ENCODE measurements around the gene IDH1. TPM values are rescaled to one million over a fixed set of nuclear protein-coding genes. Genes with fewer than 3 reads are reported as not detected.
"Not testable (repeated sequence)": the region's sequence is repeated elsewhere in the genome, so short reads cannot be mapped to it uniquely, and the experiment has no call there.

IDH1 gene
- total RNA-seq, 1 donor from 2014 or later, result 87.7 TPM

GRCh38 chr2:208278549-208278948 is 23.7 kb upstream of the IDH1 start:
- H3K4me1 Mint-ChIP-seq, result peaks cover 23% of the 10 kb centered on the region
- TF ChIP-seq CTCF (IDR thresholded peaks at IDR 0.05; ENCODE audit: unreplicated experiment), result no peak
- no peaks in the 10 kb centered on the region for H3K27me3 Mint-ChIP-seq (ENCODE audit: low read depth)
- no peak overlapping the region for H3K4me3 Mint-ChIP-seq
- H3K9me3 Mint-ChIP-seq, result peaks cover 6% of the 10 kb centered on the region
- no peak for DNase-seq (ENCODE audit: low spot score in 2 of 2, unreplicated experiment in 2 of 2)
- H3K27ac Mint-ChIP-seq, result no peak overlapping the region
- peaks cover 65% of the 10 kb centered on the region for H3K36me3 Mint-ChIP-seq

- peaks cover 45% of the 10 kb centered on the region for H3K36me3 Mint-ChIP-seq
Measured at GRCh38 chr2:208274748-208275147, 19.9 kb upstream of the IDH1 start.

GRCh38 chr2:208269091-208269490 is 14.2 kb upstream of the IDH1 start:
- Mint-ChIP-seq H3K36me3 (peaks cover 12% of the 10 kb centered on the region), H3K4me1 (peaks cover 36% of the 10 kb centered on the region), H3K27me3 (ENCODE audit: low read depth) (no peaks in the 10 kb centered on the region), H3K27ac (no peak overlapping the region), H3K9me3 (no peaks in the 10 kb centered on the region), H3K4me3 (no peak overlapping the region)
- no peak for DNase-seq (ENCODE audit: low spot score in 2 of 2, unreplicated experiment in 2 of 2)
- TF ChIP-seq CTCF (IDR thresholded peaks at IDR 0.05; ENCODE audit: unreplicated experiment), result no peak

More at GRCh38 chr2:208274748-208275147, 19.9 kb upstream of the IDH1 start:
- Mint-ChIP-seq H3K27ac (peak overlapping the region; percentile 92), H3K27me3 (ENCODE audit: low read depth) (no peaks in the 10 kb centered on the region), H3K4me3 (no peak overlapping the region), H3K4me1 (peaks cover 23% of the 10 kb centered on the region), H3K9me3 (peaks cover 6% of the 10 kb centered on the region)
- no peak for TF ChIP-seq CTCF (IDR thresholded peaks at IDR 0.05; ENCODE audit: unreplicated experiment)
- DNase-seq (ENCODE audit: low spot score in 2 of 2, unreplicated experiment in 2 of 2), result no peak

GRCh38 chr2:208268156-208268952 is 13.5 kb upstream of the IDH1 start:
- no peaks in the 10 kb centered on the region for H3K27me3 Mint-ChIP-seq (ENCODE audit: low read depth)
- H3K4me1 Mint-ChIP-seq, result peaks cover 31% of the 10 kb centered on the region
- DNase-seq (ENCODE audit: low spot score in 2 of 2, unreplicated experiment in 2 of 2), result no peak
- no peaks in the 10 kb centered on the region for H3K9me3 Mint-ChIP-seq
- peak overlapping the region; percentile 90 for H3K4me3 Mint-ChIP-seq
- peak overlapping the region; percentile 83 for H3K27ac Mint-ChIP-seq
- no peak for TF ChIP-seq CTCF (IDR thresholded peaks at IDR 0.05; ENCODE audit: unreplicated experiment)
- peaks cover 6% of the 10 kb centered on the region for H3K36me3 Mint-ChIP-seq

GRCh38 chr2:208267526-208267925 is 12.7 kb upstream of the IDH1 start:
- H3K27me3 Mint-ChIP-seq (ENCODE audit: low read depth); H3K9me3 Mint-ChIP-seq; H3K36me3 Mint-ChIP-seq; DNase-seq (ENCODE audit: low spot score in 2 of 2, unreplicated experiment in 2 of 2): not testable (repeated sequence)
- H3K4me3 Mint-ChIP-seq, result peak overlapping the region; percentile 90
- H3K27ac Mint-ChIP-seq, result peak overlapping the region; percentile 93
- H3K4me1 Mint-ChIP-seq, result peaks cover 31% of the 10 kb centered on the region

- no peak for TF ChIP-seq CTCF (IDR thresholded peaks at IDR 0.05; ENCODE audit: unreplicated experiment)
- H3K4me1 Mint-ChIP-seq, result peaks cover 31% of the 10 kb centered on the region
- peaks cover 9% of the 10 kb centered on the region for H3K9me3 Mint-ChIP-seq
- peak overlapping the region; percentile 93 for H3K27ac Mint-ChIP-seq
- H3K36me3 Mint-ChIP-seq, result peaks cover 7% of the 10 kb centered on the region
- peak overlapping the region; percentile 90 for H3K4me3 Mint-ChIP-seq
- H3K27me3 Mint-ChIP-seq (ENCODE audit: low read depth), result no peaks in the 10 kb centered on the region
- no peak for DNase-seq (ENCODE audit: low spot score in 2 of 2, unreplicated experiment in 2 of 2)
Measured at GRCh38 chr2:208266936-208267335, 12.1 kb upstream of the IDH1 start.

Data from mesothelial cell of epicardium (in vitro differentiated cells).